Activated naive CD4-positive, alpha-beta T cell treated with anti-CD3 and anti-CD28 coated beads for 36 hours (primary cell): ENCODE data around the gene ATXN1. TPM values are rescaled to one million over a fixed set of nuclear protein-coding genes. Genes with fewer than 3 reads are reported as not detected.

ENCODE experiments used
- CTCF ChIA-PET: fragments of 350-600 bp; sonication (Branson Sonifier 250); formaldehyde crosslinking; loops from one replicate; lab custom pipeline; 2021; ENCODE audit warnings: antibody characterized with exemption; lab: Charles Lee
- DNase-seq: peaks from one replicate; pipeline ENCODE4 v3.0.0-alpha.2; 2020
- H3K27ac Mint-ChIP-seq: one replicate; pipeline ENCODE4 v1.8.0; 2021; ENCODE audit warnings: mild to moderate bottlenecking, mixed read lengths
- H3K27me3 Mint-ChIP-seq: one replicate; pipeline ENCODE4 v1.8.0; 2021; ENCODE audit warnings: low read depth, mixed read lengths
- H3K36me3 Mint-ChIP-seq: one replicate; pipeline ENCODE4 v1.8.0; 2021; ENCODE audit warnings: low read depth, mixed read lengths
- H3K4me1 Mint-ChIP-seq: one replicate; pipeline ENCODE4 v1.8.0; 2021; ENCODE audit warnings: low read depth, mixed read lengths
- H3K4me3 Mint-ChIP-seq: one replicate; pipeline ENCODE4 v1.8.0; 2021; ENCODE audit warnings: mild to moderate bottlenecking, moderate library complexity, mixed read lengths
- H3K9me3 Mint-ChIP-seq: one replicate; pipeline ENCODE4 v1.8.0; 2021; ENCODE audit warnings: mixed read lengths
- intact Hi-C: fragments of 100-400 bp; cut with micrococcal nuclease; formaldehyde crosslinking; loops from one replicate; pipeline ENCODE4 v1.15.1; 2023
- total RNA-seq, 2 experiments: library from RNA; stranded (reverse); gene quantifications; one replicate each; pipeline ENCODE4 v1.2.3, GENCODE V29; 2021

The ATXN1 gene
- total RNA-seq, 2 experiments from 2014 or later = 9.4 to 12.7 TPM

DNA sequence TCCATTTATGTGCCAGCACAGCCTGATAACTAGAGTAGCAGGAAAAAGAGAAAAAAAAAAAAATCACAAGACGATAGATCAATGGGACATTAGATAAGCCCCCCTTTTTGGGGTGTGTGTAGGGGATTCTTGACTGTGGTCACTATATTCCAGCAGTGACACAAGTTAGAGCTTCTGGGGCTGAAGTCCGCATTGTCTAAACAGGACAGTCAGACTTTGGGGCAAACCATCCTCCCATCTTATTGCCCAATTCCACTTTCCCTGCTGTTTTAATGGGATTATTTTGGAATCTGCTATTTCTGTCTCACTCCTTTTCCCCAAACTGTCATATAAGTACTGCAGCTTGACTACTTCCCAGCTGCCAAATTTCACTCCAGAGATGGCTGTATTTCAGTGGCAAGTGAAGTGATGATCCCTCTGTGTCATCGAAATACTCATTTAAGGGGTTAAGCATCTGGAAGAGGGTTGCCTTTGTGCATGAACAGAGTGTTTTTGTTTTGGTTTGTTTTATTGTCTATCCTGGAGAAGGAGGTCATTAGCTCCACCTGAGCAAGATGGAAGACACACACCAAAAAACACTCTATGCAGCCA lies 182.5 kb downstream of the ATXN1 start:
- no peak for DNase-seq
- Mint-ChIP-seq H3K36me3 (peaks cover 5% of the 10 kb centered on the region), H3K9me3 (no peaks in the 10 kb centered on the region), H3K27me3 (no peaks in the 10 kb centered on the region), H3K27ac (no peak overlapping the region), H3K4me3 (no peak overlapping the region), H3K4me1 (no peaks in the 10 kb centered on the region)
- CTCF ChIA-PET = no interaction called here
- intact Hi-C loops = no loop called here

DNA sequence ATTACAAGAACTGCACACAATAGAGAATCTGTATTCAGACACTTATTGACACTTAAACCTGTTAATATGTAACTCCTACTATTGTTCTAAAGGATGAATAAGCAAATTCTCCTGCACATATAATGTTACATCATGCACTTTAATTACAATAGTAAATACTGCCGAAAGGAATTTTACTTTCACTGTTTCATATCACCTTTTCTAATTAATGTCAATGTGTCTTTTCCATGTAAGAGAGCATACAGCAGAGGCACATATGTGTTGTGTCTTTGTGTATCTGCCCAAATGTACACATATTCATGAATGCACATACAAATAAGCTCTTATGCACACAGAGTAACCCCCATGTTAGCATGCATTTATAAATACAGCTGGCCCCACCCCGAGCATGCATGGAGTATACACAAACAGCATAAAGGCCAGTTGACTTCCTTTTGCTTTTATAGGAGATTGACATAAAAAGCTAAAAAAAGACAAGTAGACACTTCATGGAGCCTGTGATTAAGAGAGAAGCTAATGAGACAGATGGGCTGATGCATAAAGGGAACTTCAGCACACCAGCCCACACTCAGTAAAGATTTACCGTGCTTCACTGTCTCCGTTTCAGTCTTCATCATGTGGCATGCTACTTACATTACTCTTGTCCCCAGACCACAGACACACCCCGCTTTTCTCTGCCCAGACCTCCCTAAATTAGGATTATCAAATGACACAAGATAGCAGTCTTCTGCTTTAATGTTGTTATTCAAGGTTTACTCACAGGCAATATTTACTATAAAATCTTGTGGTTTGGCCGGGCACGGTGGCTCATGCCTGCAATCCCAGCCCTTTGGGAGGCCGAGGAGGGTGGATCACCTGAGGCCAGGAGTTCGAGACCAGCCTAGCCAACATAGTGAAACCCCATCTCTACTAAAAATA lies 184.6 kb downstream of the ATXN1 start:
- Mint-ChIP-seq H3K27ac (no peak overlapping the region), H3K27me3 (no peaks in the 10 kb centered on the region), H3K36me3 (peaks cover 6% of the 10 kb centered on the region), H3K4me3 (no peak overlapping the region), H3K9me3 (no peaks in the 10 kb centered on the region), H3K4me1 (peaks cover 6% of the 10 kb centered on the region)
- intact Hi-C loops = no loop called here
- no peak for DNase-seq
- CTCF ChIA-PET = interaction anchor here (0.6 kb wide), 1 partner anchor 96 kb away, joined by 9 read pairs; no protein-coding TSS in a partner anchor

GRCh38 chr6:16575655-16576054 lies 185.6 kb downstream of the ATXN1 start:
- H3K4me1 Mint-ChIP-seq = peaks cover 6% of the 10 kb centered on the region
- H3K27ac Mint-ChIP-seq = no peak overlapping the region
- no peaks in the 10 kb centered on the region for H3K27me3 Mint-ChIP-seq
- peaks cover 8% of the 10 kb centered on the region for H3K36me3 Mint-ChIP-seq
- H3K9me3 Mint-ChIP-seq = no peaks in the 10 kb centered on the region
- no peak overlapping the region for H3K4me3 Mint-ChIP-seq
- intact Hi-C loops = no loop called here
- no peak for DNase-seq
- CTCF ChIA-PET = interaction anchor here (0.6 kb wide), 1 partner anchor 95 kb away, joined by 9 read pairs; no protein-coding TSS in a partner anchor

DNA sequence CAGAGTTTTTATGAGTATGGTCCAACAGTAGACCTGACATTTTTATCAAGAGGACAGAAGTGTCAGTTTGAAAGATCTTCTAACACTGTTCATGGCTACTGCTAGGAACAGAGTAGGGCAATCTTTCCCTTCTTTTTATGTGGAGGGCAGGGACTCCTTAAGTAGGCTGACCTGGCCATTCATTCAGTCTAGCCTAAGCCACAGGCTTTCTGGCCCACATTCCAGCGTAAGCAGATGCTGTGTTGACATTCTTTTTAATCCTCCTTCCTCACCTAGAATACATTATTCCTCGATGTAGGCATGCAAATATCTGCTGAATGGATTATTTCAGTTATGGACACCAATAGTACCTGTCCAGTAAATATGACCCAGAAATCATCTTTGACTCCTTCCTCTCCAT lies 188.3 kb downstream of the ATXN1 start:
- H3K4me3 Mint-ChIP-seq = no peak overlapping the region

GRCh38 chr6:16572317-16572716 lies 188.9 kb downstream of the ATXN1 start:
- no peak overlapping the region for H3K27ac Mint-ChIP-seq
- intact Hi-C loops = no loop called here
- CTCF ChIA-PET = no interaction called here
- H3K4me3 Mint-ChIP-seq = no peak overlapping the region
- H3K4me1 Mint-ChIP-seq = peaks cover 8% of the 10 kb centered on the region
- no peaks in the 10 kb centered on the region for H3K27me3 Mint-ChIP-seq
- DNase-seq = no peak
- no peaks in the 10 kb centered on the region for H3K9me3 Mint-ChIP-seq
- peaks cover 10% of the 10 kb centered on the region for H3K36me3 Mint-ChIP-seq

More for the DNA sequence above, 188.3 kb downstream of the ATXN1 start:
- intact Hi-C loops = no loop called here
- Mint-ChIP-seq H3K4me1 (peaks cover 8% of the 10 kb centered on the region), H3K36me3 (peaks cover 10% of the 10 kb centered on the region), H3K9me3 (no peaks in the 10 kb centered on the region), H3K27ac (no peak overlapping the region), H3K27me3 (no peaks in the 10 kb centered on the region)
- DNase-seq = no peak
- CTCF ChIA-PET = no interaction called here

GRCh38 chr6:16570946-16571345 lies 190.3 kb downstream of the ATXN1 start:
- H3K4me1 Mint-ChIP-seq = peaks cover 8% of the 10 kb centered on the region
- CTCF ChIA-PET = no interaction called here
- peaks cover 10% of the 10 kb centered on the region for H3K36me3 Mint-ChIP-seq
- DNase-seq = no peak
- no peak overlapping the region for H3K4me3 Mint-ChIP-seq
- H3K27me3 Mint-ChIP-seq = no peaks in the 10 kb centered on the region
- no peak overlapping the region for H3K27ac Mint-ChIP-seq
- intact Hi-C loops = no loop called here
- H3K9me3 Mint-ChIP-seq = no peaks in the 10 kb centered on the region

- no peaks in the 10 kb centered on the region for H3K9me3 Mint-ChIP-seq
- no peaks in the 10 kb centered on the region for H3K27me3 Mint-ChIP-seq
- DNase-seq = no peak
- intact Hi-C loops = no loop called here
- H3K4me1 Mint-ChIP-seq = peaks cover 8% of the 10 kb centered on the region
- no peak overlapping the region for H3K27ac Mint-ChIP-seq
- CTCF ChIA-PET = no interaction called here
- no peak overlapping the region for H3K4me3 Mint-ChIP-seq
- H3K36me3 Mint-ChIP-seq = peaks cover 10% of the 10 kb centered on the region
Observed at GRCh38 chr6:16570221-16570553, 191.1 kb downstream of the ATXN1 start.

- no peak for DNase-seq
- no peaks in the 10 kb centered on the region for H3K27me3 Mint-ChIP-seq
- CTCF ChIA-PET = no interaction called here
- no peak overlapping the region for H3K27ac Mint-ChIP-seq
- H3K4me3 Mint-ChIP-seq = no peak overlapping the region
- intact Hi-C loops = no loop called here
- no peaks in the 10 kb centered on the region for H3K9me3 Mint-ChIP-seq
- peaks cover 10% of the 10 kb centered on the region for H3K36me3 Mint-ChIP-seq
- H3K4me1 Mint-ChIP-seq = peaks cover 3% of the 10 kb centered on the region
Observed at GRCh38 chr6:16568128-16568527, 193.1 kb downstream of the ATXN1 start.

DNA sequence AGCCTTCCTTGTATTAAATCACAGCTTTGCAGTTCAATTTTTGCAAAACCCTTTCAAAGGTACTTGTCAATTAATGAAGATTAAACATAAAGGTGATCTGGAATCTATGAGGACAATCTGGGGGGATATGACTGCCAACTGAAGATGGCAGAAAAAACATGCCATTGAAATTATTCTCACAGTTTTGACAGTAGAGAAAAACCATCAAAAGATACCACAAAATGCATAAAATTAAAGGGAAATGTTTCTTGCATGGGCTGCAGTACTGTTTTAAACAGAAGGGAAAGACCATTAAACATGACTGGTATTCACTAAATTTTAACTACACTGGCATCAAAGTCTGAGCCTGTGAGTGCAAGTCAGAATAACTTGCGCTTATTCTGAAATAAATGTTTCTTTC lies 194.2 kb downstream of the ATXN1 start:
- no peak overlapping the region for H3K27ac Mint-ChIP-seq
- no peaks in the 10 kb centered on the region for H3K27me3 Mint-ChIP-seq
- intact Hi-C loops = no loop called here
- no peaks in the 10 kb centered on the region for H3K9me3 Mint-ChIP-seq
- H3K4me3 Mint-ChIP-seq = no peak overlapping the region
- H3K36me3 Mint-ChIP-seq = peaks cover 6% of the 10 kb centered on the region
- peaks cover 1% of the 10 kb centered on the region for H3K4me1 Mint-ChIP-seq
- no peak for DNase-seq
- CTCF ChIA-PET = interaction anchor here (0.7 kb wide), 1 partner anchor 277 kb away, joined by 3 read pairs; no protein-coding TSS in a partner anchor

- H3K27me3 Mint-ChIP-seq = no peaks in the 10 kb centered on the region
- DNase-seq = no peak
- H3K27ac Mint-ChIP-seq = no peak overlapping the region
- no peak overlapping the region for H3K4me3 Mint-ChIP-seq
- H3K9me3 Mint-ChIP-seq = no peaks in the 10 kb centered on the region
- H3K36me3 Mint-ChIP-seq = no peaks in the 10 kb centered on the region
- intact Hi-C loops = no loop called here
- CTCF ChIA-PET = interaction anchor here (0.5 kb wide), 1 partner anchor 156 kb away, joined by 7 read pairs; no protein-coding TSS in a partner anchor
- H3K4me1 Mint-ChIP-seq = peaks cover 1% of the 10 kb centered on the region
Observed at GRCh38 chr6:16564436-16564835, 196.8 kb downstream of the ATXN1 start.

DNA sequence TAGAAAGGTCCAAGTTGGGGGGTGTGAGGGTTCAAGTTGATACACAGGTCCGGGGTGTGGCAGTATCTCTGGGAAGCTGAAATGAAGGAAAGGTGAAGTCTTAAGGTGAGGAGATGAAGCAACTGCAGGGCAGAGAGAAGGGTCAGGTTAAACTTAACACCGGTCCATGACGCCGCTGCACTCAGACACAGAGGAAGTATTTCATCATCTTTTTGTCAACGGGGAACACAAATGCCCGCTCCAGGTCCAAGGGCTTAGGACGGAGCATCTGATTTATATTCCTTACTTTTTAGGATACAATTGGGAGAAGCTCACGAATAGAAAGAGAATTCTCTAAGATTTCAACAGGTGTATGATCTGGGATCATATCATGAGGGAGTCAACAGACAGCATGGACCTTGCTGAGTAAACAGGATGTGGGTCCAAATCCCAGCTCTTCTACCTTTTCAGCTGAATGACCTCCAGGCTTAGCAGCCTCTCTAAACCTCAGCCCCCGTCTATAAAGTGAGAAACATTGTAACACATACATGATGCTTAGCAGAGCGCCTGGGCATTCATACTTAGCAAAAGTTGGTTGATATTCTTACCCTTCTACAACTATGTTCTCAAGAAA lies 197.5 kb downstream of the ATXN1 start:
- CTCF ChIA-PET = interaction anchor here (0.5 kb wide), 1 partner anchor 155 kb away, joined by 7 read pairs; no protein-coding TSS in a partner anchor
- Mint-ChIP-seq H3K27me3 (no peaks in the 10 kb centered on the region), H3K27ac (no peak overlapping the region), H3K9me3 (no peaks in the 10 kb centered on the region), H3K4me3 (no peak overlapping the region), H3K36me3 (no peaks in the 10 kb centered on the region), H3K4me1 (peaks cover 1% of the 10 kb centered on the region)
- DNase-seq = no peak
- intact Hi-C loops = no loop called here

DNA sequence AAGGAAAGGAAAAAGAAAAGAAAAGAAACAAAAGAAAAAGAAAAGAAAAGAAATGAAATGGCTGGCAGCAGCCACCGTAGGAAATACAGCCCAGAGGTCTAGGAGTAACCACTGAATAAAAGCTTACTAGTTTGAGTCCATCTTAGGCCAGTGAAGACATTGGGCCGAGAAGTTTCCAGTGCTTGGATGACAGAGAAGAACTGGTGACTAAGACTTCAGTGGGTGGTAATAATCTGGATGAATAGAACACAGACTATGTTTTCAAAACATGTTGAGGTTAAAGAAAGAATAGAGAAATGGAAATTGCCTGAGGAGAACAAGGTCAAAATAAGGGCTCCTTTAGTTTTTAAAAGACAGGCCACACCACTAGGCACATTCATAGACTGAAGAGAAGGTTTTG lies 198.8 kb downstream of the ATXN1 start:
- no peaks in the 10 kb centered on the region for H3K9me3 Mint-ChIP-seq
- no peak for DNase-seq
- no peak overlapping the region for H3K27ac Mint-ChIP-seq
- intact Hi-C loops = no loop called here
- H3K27me3 Mint-ChIP-seq = no peaks in the 10 kb centered on the region
- CTCF ChIA-PET = no interaction called here
- H3K4me3 Mint-ChIP-seq = no peak overlapping the region
- no peaks in the 10 kb centered on the region for H3K36me3 Mint-ChIP-seq
- no peaks in the 10 kb centered on the region for H3K4me1 Mint-ChIP-seq
